Activated CD8-positive, alpha-beta T cell treated with anti-CD3 and anti-CD28 coated beads, Interleukin-2, amount 10 ng/mL, durations not matched to agents 7 days and 5 days (primary cell): ENCODE results near the gene FBRSL1. TPM values are rescaled to one million over a fixed set of nuclear protein-coding genes. Genes with fewer than 3 reads are reported as not detected.

ENCODE experiments used
- ATAC-seq: fragments of 150-1000 bp; cut with Tn5 transposase; one replicate; pipeline ENCODE4 v1.10.0; 2021; ENCODE audit warnings: moderate library complexity
- CTCF ChIA-PET: fragments of 350-600 bp; sonication (Branson Sonifier 250); formaldehyde crosslinking; loops from one replicate; lab custom pipeline; 2021; ENCODE audit warnings: antibody characterized with exemption; lab: Charles Lee
- POLR2A ChIA-PET: fragments of 350-600 bp; sonication (Branson Sonifier 250); formaldehyde crosslinking; loops from one replicate; lab custom pipeline; 2021; ENCODE audit warnings: antibody characterized with exemption; lab: Charles Lee
- DNase-seq: peaks from one replicate; pipeline ENCODE4 v3.0.0-alpha.2; 2020
- H3K27ac Mint-ChIP-seq: one replicate; pipeline ENCODE4 v1.8.0; 2021; ENCODE audit warnings: mild to moderate bottlenecking, mixed read lengths
- H3K27me3 Mint-ChIP-seq: one replicate; pipeline ENCODE4 v1.8.0; 2021; ENCODE audit warnings: low read depth, mixed read lengths
- H3K36me3 Mint-ChIP-seq: one replicate; pipeline ENCODE4 v1.8.0; 2021; ENCODE audit warnings: low read depth, mixed read lengths
- H3K4me1 Mint-ChIP-seq: one replicate; pipeline ENCODE4 v1.8.0; 2021; ENCODE audit warnings: low read depth, mixed read lengths
- H3K4me3 Mint-ChIP-seq: one replicate; pipeline ENCODE4 v1.8.0; 2021; ENCODE audit warnings: mild to moderate bottlenecking, mixed read lengths
- H3K9me3 Mint-ChIP-seq: one replicate; pipeline ENCODE4 v1.8.0; 2022; ENCODE audit warnings: mixed read lengths; ENCODE audit not compliant: insufficient read depth
- total RNA-seq, 2 experiments: library from RNA; stranded (reverse); gene quantifications; one replicate each; pipeline ENCODE4 v1.2.3, GENCODE V29; 2021

The FBRSL1 gene
- total RNA-seq, 2 experiments from 2014 or later, result 51.2 to 58.5 TPM

DNA sequence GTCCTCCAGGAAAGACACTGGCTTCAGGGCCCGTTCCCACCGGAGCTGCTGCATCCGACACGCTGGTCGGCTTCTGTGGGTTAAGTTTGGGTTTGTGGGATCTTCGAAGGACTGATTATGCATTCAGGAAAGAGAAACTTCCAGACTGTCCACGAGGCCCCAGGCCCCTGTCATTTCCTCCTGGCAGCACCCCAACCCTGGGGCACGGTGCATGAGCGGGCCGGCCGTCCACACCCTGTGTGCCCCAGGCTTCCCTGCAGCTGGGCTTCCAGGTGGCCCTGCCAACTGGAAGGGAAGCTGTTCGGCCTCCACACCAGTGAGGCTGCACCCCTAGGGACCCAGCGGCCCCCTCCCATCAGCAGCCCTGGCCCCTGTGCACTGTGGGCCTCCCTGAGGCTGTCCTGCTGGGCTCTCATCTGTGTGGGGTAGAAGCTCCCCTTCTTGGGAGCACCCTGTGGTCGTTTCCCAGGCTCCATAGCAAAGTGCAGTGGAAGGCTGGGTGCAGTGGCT is 9.3 kb upstream of the FBRSL1 start:
- Mint-ChIP-seq H3K9me3 (no peaks in the 10 kb centered on the region), H3K36me3 (peaks cover 3% of the 10 kb centered on the region), H3K27ac (no peak overlapping the region), H3K4me1 (peaks cover 24% of the 10 kb centered on the region), H3K4me3 (no peak overlapping the region), H3K27me3 (no peaks in the 10 kb centered on the region)
- no peak for DNase-seq
- no peak for ATAC-seq
- POLR2A ChIA-PET, result interaction anchor here (2.1 kb wide), 1 partner anchor 8 kb away, joined by 12 read pairs; the partner anchor contains the start of gene FBRSL1
- CTCF ChIA-PET, result no interaction called here

DNA sequence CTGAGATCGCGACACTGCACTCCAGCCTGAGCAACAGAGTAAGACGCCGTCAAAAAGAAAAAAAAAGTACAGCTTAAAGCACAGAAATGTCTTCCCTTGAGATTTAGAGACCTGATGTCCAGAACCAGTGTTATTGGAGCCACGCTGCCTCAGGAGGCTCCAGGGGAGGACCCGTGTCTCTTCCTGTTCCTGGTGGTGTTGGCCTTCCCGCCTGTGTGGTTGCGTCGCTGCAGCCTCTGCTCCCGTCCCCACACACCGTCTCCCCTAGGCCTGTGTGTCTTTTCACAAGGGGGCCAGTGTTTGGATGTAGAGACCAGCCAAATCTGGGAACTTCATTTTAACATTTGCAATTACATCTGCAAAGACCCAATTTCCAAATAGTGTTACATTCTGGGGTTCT is 8.6 kb upstream of the FBRSL1 start:
- H3K4me3 Mint-ChIP-seq, result no peak overlapping the region
- peaks cover 2% of the 10 kb centered on the region for H3K36me3 Mint-ChIP-seq
- no peak for DNase-seq
- no peaks in the 10 kb centered on the region for H3K27me3 Mint-ChIP-seq
- no peak overlapping the region for H3K27ac Mint-ChIP-seq
- no peaks in the 10 kb centered on the region for H3K9me3 Mint-ChIP-seq
- ATAC-seq, result no peak
- CTCF ChIA-PET, result no interaction called here
- POLR2A ChIA-PET, result no interaction called here
- H3K4me1 Mint-ChIP-seq, result peaks cover 24% of the 10 kb centered on the region

DNA sequence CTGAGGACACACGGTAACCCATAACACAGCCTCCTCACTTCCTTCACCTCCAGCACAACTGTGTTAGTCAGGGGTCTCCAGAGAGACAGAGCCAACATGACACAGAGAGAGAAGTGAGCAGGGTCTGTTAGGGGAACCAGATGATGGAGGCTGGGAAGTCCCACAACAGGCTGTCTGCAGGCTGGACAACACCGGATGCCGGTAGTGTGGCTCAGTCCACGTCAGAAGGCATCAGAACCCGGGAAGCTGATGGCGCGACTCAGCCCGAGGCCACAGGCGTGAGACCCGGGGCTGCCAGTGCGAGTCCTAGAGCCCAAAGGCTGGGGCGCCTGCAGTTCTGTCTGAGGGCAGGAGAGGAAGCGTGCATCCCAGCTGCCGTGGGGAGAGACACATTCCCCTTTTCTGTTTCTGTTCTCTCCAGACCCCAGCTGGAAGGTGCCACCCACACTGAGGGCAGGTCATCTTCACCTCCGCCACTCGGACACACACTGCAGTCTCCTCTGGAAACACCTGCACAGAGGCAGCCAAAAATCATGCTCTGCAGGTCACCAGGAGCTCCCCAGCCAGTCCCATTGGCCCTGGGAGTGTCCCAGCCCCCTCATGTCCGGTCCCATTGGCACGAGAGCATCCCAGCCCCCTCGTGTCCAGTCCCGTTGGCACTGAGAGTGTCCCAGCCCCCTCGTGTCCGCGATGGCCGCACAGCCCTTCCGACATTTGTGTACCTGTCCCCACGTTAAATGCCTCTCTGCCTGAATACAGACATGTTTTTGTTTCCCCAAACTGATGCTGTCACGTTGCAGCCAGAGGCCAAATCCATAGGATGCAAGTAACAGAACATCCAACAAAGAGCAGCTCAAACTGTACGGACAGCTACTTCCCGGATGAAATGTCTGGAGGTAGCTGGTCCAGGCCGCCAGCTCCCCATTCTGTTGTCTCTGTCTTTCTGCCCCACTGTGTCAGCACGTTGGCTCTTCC is 7.9 kb upstream of the FBRSL1 start:
- no peak for ATAC-seq
- Mint-ChIP-seq H3K9me3 (no peaks in the 10 kb centered on the region), H3K36me3 (peaks cover 2% of the 10 kb centered on the region), H3K27ac (peak overlapping the region; percentile 25), H3K4me3 (no peak overlapping the region), H3K27me3 (no peaks in the 10 kb centered on the region), H3K4me1 (peaks cover 24% of the 10 kb centered on the region)
- POLR2A ChIA-PET, result no interaction called here
- DNase-seq, result no peak
- CTCF ChIA-PET, result no interaction called here

DNA sequence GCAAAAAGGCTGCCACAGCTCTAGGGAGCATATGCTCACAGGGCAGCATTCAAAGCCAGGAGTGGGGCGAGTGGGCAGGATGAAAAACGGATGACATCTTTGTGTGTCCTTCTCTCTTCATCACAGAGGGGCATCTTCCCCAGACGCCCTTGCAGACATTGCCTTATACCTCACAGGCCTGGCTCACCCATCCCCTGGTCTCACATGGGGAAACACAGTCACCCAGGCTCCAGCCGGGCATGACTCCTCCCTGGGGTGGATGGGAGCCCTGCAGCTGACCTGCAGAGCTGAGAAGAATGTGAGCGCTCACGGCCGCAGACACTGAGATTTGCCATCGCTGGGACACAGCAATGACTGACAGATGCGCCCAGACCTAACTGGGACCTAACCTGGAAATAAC is 7.2 kb upstream of the FBRSL1 start:
- ATAC-seq, result no peak
- Mint-ChIP-seq H3K27ac (peak overlapping the region; percentile 25), H3K4me1 (peaks cover 23% of the 10 kb centered on the region), H3K9me3 (no peaks in the 10 kb centered on the region), H3K27me3 (no peaks in the 10 kb centered on the region), H3K4me3 (no peak overlapping the region), H3K36me3 (peaks cover 2% of the 10 kb centered on the region)
- ChIA-PET POLR2A (no interaction called here), CTCF (no interaction called here)
- no peak for DNase-seq

DNA sequence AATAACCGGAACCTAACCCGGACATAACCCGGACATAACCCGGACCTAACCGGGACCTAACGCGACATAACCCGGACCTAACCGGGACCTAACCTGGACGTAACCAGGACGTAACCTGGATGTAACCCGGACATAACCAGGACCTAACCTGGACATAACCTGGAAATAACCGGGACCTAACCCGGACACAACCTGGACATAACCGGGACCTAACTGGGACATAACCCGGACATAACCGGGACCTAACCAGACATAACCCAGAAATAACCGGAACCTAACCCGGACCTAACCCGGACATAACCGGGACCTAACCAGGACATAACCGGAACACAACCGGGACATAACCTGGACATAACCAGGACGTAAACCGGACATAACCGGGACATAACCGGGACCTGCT is 6.7 kb upstream of the FBRSL1 start:
- Mint-ChIP-seq H3K4me3 (no peak overlapping the region), H3K9me3 (no peaks in the 10 kb centered on the region), H3K27me3 (no peaks in the 10 kb centered on the region), H3K4me1 (peaks cover 26% of the 10 kb centered on the region), H3K36me3 (peaks cover 2% of the 10 kb centered on the region), H3K27ac (no peak overlapping the region)
- DNase-seq (no peak), ATAC-seq (no peak)
- ChIA-PET CTCF (no interaction called here), POLR2A (no interaction called here)

DNA sequence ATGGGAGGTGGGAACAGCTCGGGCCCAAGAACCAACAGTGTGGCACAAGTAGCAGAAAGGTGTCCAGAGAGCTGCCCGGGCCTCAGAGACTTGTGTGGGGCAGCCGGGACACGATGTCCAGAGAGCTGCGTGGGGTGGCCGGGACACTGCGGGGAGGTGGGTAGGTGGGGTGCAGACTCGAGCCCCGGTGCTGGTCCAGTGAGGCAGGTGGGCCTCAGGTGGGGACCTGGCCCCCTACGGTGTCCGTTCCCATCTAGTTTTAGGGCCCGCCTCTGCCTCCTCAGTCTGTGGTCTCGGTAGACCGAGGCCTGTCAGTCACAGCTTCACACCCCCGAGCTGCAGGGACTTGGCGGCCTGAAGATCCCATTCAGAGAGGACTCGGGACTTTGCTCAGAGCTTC is 6.3 kb upstream of the FBRSL1 start:
- ATAC-seq (no peak), DNase-seq (no peak)
- Mint-ChIP-seq H3K9me3 (no peaks in the 10 kb centered on the region), H3K36me3 (peaks cover 2% of the 10 kb centered on the region), H3K27me3 (no peaks in the 10 kb centered on the region), H3K27ac (no peak overlapping the region), H3K4me3 (no peak overlapping the region), H3K4me1 (peaks cover 30% of the 10 kb centered on the region)
- ChIA-PET POLR2A (no interaction called here), CTCF (no interaction called here)

DNA sequence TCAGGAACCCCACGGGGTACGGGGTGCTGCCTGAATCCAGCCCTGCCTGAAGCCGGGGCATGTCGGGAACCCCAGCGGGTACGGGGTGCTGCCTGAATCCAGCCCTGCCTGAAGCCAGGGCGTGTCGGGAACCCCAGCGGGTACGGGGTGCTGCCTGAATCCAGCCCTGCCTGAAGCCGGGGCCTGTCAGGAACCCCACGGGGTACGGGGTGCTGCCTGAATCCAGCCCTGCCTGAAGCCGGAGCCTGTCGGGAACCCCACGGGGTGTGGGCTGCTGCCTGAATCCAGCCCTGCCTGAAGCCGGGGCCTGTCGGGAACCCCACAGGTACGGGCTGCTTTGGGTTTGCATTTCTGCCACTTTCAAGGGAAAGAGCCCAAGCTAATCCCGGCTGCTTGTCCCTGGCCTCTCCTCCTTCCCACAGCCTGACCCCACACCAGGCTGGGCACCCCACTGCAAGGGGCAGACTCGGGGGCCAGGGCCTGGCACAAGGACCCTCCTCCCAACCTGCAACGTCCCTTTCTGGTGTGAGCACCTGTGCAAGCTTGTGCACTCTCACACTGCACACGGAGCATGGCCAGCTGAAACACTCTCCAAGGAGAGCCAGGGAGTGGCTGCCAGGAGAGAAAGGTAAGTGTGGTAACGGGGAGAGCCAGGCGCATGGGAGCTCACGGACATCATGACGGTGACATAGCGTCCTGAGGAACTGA is 5.6 kb upstream of the FBRSL1 start:
- ChIA-PET POLR2A (no interaction called here), CTCF (no interaction called here)
- H3K27me3 Mint-ChIP-seq, result no peaks in the 10 kb centered on the region
- H3K27ac Mint-ChIP-seq, result no peak overlapping the region
- no peak overlapping the region for H3K4me3 Mint-ChIP-seq
- H3K9me3 Mint-ChIP-seq, result no peaks in the 10 kb centered on the region
- DNase-seq (no peak), ATAC-seq (no peak)
- H3K36me3 Mint-ChIP-seq, result peaks cover 2% of the 10 kb centered on the region
- peaks cover 35% of the 10 kb centered on the region for H3K4me1 Mint-ChIP-seq

DNA sequence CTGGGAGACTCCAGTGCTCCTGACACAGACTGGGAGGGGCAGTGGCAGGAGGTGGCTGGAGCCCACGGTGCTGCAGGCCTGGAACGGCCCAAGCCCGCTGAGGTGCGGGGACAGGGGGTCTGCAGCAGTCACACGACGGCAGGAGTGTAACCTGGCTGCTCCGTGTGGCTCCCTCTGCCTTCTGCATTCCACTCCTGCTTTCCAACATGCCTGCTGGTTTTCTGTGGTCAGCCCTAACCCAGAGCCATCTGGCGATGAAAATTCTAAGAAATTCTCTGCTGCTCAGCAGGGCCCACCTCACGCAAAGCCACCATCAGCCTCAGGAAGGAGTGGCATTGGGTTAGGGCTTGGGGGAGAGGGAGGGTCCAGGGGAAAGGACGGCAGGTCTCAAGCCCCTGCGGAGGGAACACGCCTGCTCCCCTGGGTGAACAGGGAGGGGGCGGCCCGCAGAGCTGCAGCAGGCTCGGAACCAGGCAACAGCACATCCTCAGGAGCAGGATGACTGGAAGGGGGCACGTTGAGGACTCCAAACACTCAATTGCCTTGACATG is 5.0 kb upstream of the FBRSL1 start:
- CTCF ChIA-PET, result no interaction called here
- Mint-ChIP-seq H3K36me3 (peaks cover 2% of the 10 kb centered on the region), H3K4me1 (peaks cover 35% of the 10 kb centered on the region), H3K27me3 (no peaks in the 10 kb centered on the region), H3K4me3 (no peak overlapping the region), H3K9me3 (no peaks in the 10 kb centered on the region), H3K27ac (no peak overlapping the region)
- ATAC-seq (no peak), DNase-seq (no peak)
- POLR2A ChIA-PET, result no interaction called here

DNA sequence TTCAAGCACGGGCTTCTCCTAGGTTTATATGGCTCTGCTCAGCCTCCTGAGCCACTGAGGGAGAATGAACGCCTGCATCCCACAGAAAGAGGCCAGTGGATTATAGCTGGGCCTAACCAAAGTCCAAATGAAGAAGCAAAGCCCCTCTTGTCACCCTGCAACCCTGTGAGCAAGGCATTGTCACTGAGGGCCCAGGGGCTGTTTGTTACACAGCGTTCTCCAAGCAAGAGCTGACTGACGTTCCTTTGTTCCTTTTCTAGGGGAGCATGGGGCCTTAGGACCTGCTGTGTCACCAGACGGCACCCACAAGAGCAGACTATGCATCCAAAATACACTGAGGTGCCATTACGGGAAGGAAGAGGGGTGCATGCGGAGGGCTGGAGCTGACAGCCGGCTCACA is 4.3 kb upstream of the FBRSL1 start:
- ATAC-seq (no peak), DNase-seq (no peak)
- ChIA-PET CTCF (no interaction called here), POLR2A (interaction anchor here (0.6 to 2.0 kb wide), 3 partner anchors 9 to 298 kb away, joined by 3 to 7 read pairs (median 3); no protein-coding TSS in a partner anchor)
- Mint-ChIP-seq H3K27ac (peak overlapping the region; percentile 33), H3K4me3 (no peak overlapping the region), H3K36me3 (peaks cover 2% of the 10 kb centered on the region), H3K4me1 (peaks cover 35% of the 10 kb centered on the region), H3K9me3 (no peaks in the 10 kb centered on the region), H3K27me3 (no peaks in the 10 kb centered on the region)

DNA sequence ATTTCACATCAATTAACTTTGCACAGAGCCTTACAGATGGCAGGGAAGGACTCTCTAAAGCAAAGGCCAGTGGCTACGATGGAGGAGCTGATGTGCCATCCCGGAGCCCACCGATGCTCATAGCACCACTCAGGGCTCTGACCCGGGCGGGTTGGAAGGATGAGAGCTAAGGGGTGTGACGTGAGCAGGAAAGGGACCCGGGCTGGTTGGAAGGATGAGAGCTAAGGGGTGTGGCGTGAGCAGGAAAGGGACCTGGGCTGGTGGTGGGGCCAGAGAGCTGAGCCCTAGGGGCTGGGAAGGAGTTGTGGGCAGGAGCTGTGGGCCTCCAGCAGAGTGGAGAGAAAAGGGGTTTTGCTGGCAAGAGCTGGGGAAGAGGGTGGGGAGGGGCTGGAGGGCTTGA is 3.8 kb upstream of the FBRSL1 start:
- peaks cover 38% of the 10 kb centered on the region for H3K4me1 Mint-ChIP-seq
- DNase-seq, result no peak
- ChIA-PET CTCF (no interaction called here), POLR2A (interaction anchor here (0.6 to 2.0 kb wide), 5 partner anchors 9 to 299 kb away, joined by 3 to 7 read pairs (median 3); no protein-coding TSS in a partner anchor)
- H3K36me3 Mint-ChIP-seq, result peaks cover 2% of the 10 kb centered on the region
- H3K27me3 Mint-ChIP-seq, result no peaks in the 10 kb centered on the region
- H3K27ac Mint-ChIP-seq, result peak overlapping the region; percentile 20
- H3K4me3 Mint-ChIP-seq, result no peak overlapping the region
- ATAC-seq, result no peak
- no peaks in the 10 kb centered on the region for H3K9me3 Mint-ChIP-seq

DNA sequence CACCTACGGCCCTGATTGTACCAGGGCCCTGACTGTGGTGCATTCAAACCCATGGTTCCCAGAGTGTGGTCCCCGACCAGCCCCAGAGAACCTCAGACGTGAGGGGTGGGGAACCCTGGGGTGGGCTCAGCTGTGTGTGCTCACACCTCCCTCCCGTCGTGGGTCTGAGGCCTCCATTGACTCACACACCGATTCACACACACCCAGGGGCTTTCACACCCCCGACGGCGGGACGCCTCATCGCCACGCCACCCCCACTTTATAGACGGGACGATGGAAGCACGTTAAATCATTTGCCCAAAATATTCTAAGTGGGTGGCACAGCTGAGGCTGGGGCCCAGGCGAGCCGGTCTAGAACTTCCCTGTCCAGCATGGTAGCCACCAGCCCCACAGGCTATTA is 3.4 kb upstream of the FBRSL1 start:
- Mint-ChIP-seq H3K9me3 (no peaks in the 10 kb centered on the region), H3K4me1 (peaks cover 42% of the 10 kb centered on the region), H3K27ac (no peak overlapping the region), H3K27me3 (no peaks in the 10 kb centered on the region), H3K4me3 (no peak overlapping the region), H3K36me3 (peaks cover 2% of the 10 kb centered on the region)
- ATAC-seq, result no peak
- ChIA-PET CTCF (no interaction called here), POLR2A (interaction anchor here (1.0 to 2.0 kb wide), 3 partner anchors 10 to 25 kb away, joined by 3 to 7 read pairs (median 3); no protein-coding TSS in a partner anchor)
- DNase-seq, result no peak
